Gastrocnemius medialis (tissue), 4 donors: ENCODE results near the gene UNC13B. TPM values are rescaled to one million over a fixed set of nuclear protein-coding genes. Genes with fewer than 3 reads are reported as not detected.

Source experiments
- ATAC-seq, 2 donors: fragments of 150-250 bp; one replicate each; pipeline ENCODE4 v1.9.1; 2016
- DNase-seq, 2 donors: peaks; one replicate each; pipeline ENCODE4 v3.0.0-alpha.2; 2019
- H3K27ac ChIP-seq, 4 donors: fragments of 200-600 bp; sonication (generic); 1 replicate in 1 of 4; 2 replicates in 3 of 4; pipeline ENCODE4 v1.5.1; 2016 to 2018; ENCODE audit warnings: mild to moderate bottlenecking in 2 of 4, moderate library complexity in 1 of 4
- H3K27me3 ChIP-seq, 3 donors: fragments of 200-600 bp; sonication (generic) in 2 of 3; 1 replicate in 1 of 3; 2 replicates in 2 of 3; pipeline versions ENCODE4 v1.5.1 to v1.6.0; 2016 to 2019; ENCODE audit warnings: mild to moderate bottlenecking in 1 of 3, moderate library complexity in 1 of 3
- H3K36me3 ChIP-seq, 2 donors: fragments of 200-600 bp; sonication (generic) in 1 of 2; one replicate each; pipeline ENCODE4 v1.5.1; 2017 to 2018
- H3K4me1 ChIP-seq, 2 donors: fragments of 200-600 bp; sonication (generic) in 1 of 2; one replicate each; pipeline ENCODE4 v1.5.1; 2016 to 2017; ENCODE audit warnings: mild to moderate bottlenecking in 2 of 2
- H3K4me3 ChIP-seq, 4 donors: fragments of 200-600 bp; sonication (generic) in 3 of 4; 1 replicate in 1 of 4; 2 replicates in 3 of 4; pipeline ENCODE4 v1.5.1; 2016 to 2019; ENCODE audit warnings: mild to moderate bottlenecking in 2 of 4
- H3K9me3 ChIP-seq, 3 donors: fragments of 200-600 bp; sonication (generic) in 2 of 3; 1 replicate in 1 of 3; 2 replicates in 2 of 3; pipeline ENCODE4 v1.5.1; 2016 to 2019
- POLR2A ChIP-seq, 2 donors: fragments of 450-650 bp; IDR thresholded peaks; one replicate each; pipeline ENCODE4 v1.6.1; 2017; ENCODE audit warnings: antibody characterized with exemption in 2 of 2, mild to moderate bottlenecking in 2 of 2, moderate library complexity in 2 of 2
- in situ Hi-C, 4 donors: fragments of 200-750 bp; cut with MboI; loops; one replicate each; pipeline versions ENCODE4 v1.15.0 to v1.8.0; 2017; ENCODE audit warnings: low sequenced_read_pairs in 4 of 4
- intact Hi-C: fragments of 100-400 bp; cut with DNase I; formaldehyde crosslinking; loops from one replicate; pipeline ENCODE4 v1.15.1; 2023; ENCODE audit warnings: low total_unique reads
- total RNA-seq, 4 donors: library from RNA; depleted of rRNA; stranded (reverse); fragments of >200 nt; gene quantifications; one replicate each; pipeline versions ENCODE4 v1.1.0 to v1.2.3, GENCODE V29; 2016
- TF ChIP-seq, protein P1 (sequence below), 5 experiments: fragments of 450-650 bp in 3 of 5; fragments of 200-600 bp in 2 of 5; sonication (generic) in 2 of 5; IDR thresholded peaks in 4 of 5; conservative IDR thresholded peaks in 1 of 5; 1 replicate in 4 of 5; 2 replicates in 1 of 5; pipeline ENCODE4 v1.5.1; 2016 to 2019; ENCODE audit warnings: antibody characterized with exemption in 5 of 5, mild to moderate bottlenecking in 3 of 5, moderate library complexity in 3 of 5

UNC13B gene
- total RNA-seq, 4 donors from 2014 or later = 7.5 to 17.5 (median 13.1) TPM

DNA sequence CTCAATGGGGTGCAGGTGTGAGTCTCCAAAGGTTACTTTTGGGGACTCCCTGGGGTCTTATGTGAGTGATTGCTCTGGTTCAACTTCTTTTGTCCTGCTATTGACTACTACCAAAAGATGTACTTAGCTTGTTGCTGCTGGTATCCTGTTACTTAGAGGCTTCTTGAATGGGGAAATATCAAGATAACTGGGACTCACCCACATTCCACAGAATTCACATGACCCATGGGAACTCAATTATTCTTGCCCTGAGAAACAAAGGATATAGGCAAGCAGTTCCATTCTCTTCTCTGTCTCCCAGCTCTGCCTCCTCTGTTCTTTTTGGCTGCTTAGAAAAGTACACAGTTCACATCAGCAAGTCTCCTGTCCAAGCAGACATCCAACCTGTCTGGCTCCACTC, 105.9 kb downstream of the UNC13B start:
- Histone ChIP-seq H3K4me1 (peaks cover 17 to 32% of the 10 kb centered on the region in 2 donors), H3K9me3 (no peaks in the 10 kb centered on the region), H3K27me3 (no peaks in the 10 kb centered on the region), H3K36me3 (no peaks in the 10 kb centered on the region), H3K27ac (peak overlapping the region in 2 of 4 donors; percentile 20 to 27), H3K4me3 (no peak overlapping the region)
- DNase-seq = no peak
- intact Hi-C loops = no loop called here
- in situ Hi-C loops = loop anchor here in 2 of 4 donors (5.0 to 10.0 kb wide), 2 partner anchors 143 to 145 kb away; no protein-coding TSS in a partner anchor
- no peak for ATAC-seq
- TF ChIP-seq, protein P1, sequence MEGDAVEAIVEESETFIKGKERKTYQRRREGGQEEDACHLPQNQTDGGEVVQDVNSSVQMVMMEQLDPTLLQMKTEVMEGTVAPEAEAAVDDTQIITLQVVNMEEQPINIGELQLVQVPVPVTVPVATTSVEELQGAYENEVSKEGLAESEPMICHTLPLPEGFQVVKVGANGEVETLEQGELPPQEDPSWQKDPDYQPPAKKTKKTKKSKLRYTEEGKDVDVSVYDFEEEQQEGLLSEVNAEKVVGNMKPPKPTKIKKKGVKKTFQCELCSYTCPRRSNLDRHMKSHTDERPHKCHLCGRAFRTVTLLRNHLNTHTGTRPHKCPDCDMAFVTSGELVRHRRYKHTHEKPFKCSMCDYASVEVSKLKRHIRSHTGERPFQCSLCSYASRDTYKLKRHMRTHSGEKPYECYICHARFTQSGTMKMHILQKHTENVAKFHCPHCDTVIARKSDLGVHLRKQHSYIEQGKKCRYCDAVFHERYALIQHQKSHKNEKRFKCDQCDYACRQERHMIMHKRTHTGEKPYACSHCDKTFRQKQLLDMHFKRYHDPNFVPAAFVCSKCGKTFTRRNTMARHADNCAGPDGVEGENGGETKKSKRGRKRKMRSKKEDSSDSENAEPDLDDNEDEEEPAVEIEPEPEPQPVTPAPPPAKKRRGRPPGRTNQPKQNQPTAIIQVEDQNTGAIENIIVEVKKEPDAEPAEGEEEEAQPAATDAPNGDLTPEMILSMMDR (IDR thresholded peaks at IDR 0.05 in 4 of 5, conservative IDR thresholded peaks at IDR 0.05 in 1 of 5) = no peak
- no peak for TF ChIP-seq POLR2A (IDR thresholded peaks at IDR 0.05)

DNA sequence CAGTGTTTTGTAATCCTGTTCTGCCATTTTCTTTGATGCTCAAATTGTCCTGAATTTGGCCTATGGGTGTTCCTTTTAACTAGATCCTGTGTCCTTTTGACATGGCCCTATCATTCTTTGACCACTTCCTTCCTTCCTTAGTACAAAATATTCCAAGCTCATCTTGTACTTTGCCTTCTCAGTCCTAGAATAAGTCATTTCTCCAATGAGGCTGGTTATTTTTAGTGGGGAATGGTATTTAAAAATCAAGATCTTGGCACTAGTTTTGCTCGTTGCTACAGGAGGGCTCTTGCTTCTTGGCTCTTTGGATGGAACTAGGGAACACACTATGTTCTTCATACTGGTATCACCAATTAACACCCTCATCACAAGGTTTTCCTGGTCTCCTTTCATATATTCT, 108.1 kb downstream of the UNC13B start:
- Histone ChIP-seq H3K4me1 (peaks cover 17 to 32% of the 10 kb centered on the region in 2 donors), H3K36me3 (no peaks in the 10 kb centered on the region), H3K27ac (peak overlapping the region; percentile 4 to 52 (median 32)), H3K9me3 (no peaks in the 10 kb centered on the region), H3K27me3 (no peaks in the 10 kb centered on the region), H3K4me3 (no peak overlapping the region)
- ATAC-seq (peak; percentile 37 to 74), DNase-seq (no peak)
- in situ Hi-C loops (loop anchor here in 2 of 4 donors (5.0 to 10.0 kb wide), 2 partner anchors 145 to 148 kb away; no protein-coding TSS in a partner anchor), intact Hi-C loops (no loop called here)
- TF ChIP-seq POLR2A (IDR thresholded peaks at IDR 0.05) = no peak
- TF ChIP-seq, protein P1 (IDR thresholded peaks at IDR 0.05 in 4 of 5, conservative IDR thresholded peaks at IDR 0.05 in 1 of 5) = no peak

DNA sequence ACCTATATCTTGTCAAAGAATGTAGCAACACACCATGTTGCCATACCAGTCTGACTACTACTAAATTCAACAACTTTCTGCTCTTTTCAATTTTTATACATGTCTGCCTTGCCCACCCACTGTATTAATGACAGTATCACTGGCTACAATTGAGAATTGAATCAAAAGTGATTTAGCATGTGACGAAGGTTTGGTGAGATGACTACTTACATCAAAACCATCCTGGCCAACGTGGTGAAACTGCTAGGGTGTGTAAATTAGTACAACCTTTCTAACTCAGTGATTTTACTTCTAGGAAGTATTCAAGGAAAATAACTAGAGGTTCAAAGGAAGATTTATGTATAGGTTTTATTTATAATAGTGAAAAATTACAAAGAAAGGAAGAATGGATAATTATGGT, 109.8 kb downstream of the UNC13B start:
- H3K4me1 ChIP-seq = peaks cover 25 to 40% of the 10 kb centered on the region in 2 donors
- DNase-seq = no peak
- TF ChIP-seq, protein P1 (IDR thresholded peaks at IDR 0.05 in 4 of 5, conservative IDR thresholded peaks at IDR 0.05 in 1 of 5) = no peak
- no peak for TF ChIP-seq POLR2A (IDR thresholded peaks at IDR 0.05)
- intact Hi-C loops = no loop called here
- ATAC-seq = no peak
- H3K36me3 ChIP-seq = no peaks in the 10 kb centered on the region
- in situ Hi-C loops = no loop called here
- H3K9me3 ChIP-seq = no peaks in the 10 kb centered on the region
- H3K4me3 ChIP-seq = no peak overlapping the region
- no peak overlapping the region for H3K27ac ChIP-seq
- H3K27me3 ChIP-seq = no peaks in the 10 kb centered on the region

DNA sequence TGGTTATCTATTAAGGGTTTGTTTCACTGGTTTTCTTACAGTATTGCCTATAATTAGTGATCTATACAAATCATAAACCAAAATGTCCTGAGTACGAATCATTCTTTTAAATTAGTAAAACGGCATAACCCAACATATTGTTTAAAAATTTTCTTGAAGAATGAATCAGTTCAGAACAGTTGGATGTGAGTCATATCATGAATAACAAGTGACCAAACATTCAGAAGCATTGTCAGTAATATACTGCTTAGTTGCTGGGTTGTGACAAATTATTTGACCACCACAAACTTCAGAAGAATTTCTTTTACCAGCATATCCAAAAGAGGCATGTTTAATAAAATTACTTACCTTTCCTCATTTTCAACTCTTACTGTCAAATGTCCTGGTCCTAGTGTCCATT, 111.2 kb downstream of the UNC13B start:
- Histone ChIP-seq H3K9me3 (no peaks in the 10 kb centered on the region), H3K27me3 (no peaks in the 10 kb centered on the region), H3K4me1 (peaks cover 39 to 48% of the 10 kb centered on the region in 2 donors), H3K4me3 (no peak overlapping the region), H3K27ac (no peak overlapping the region), H3K36me3 (no peaks in the 10 kb centered on the region)
- DNase-seq (no peak), ATAC-seq (no peak)
- TF ChIP-seq, protein P1 (IDR thresholded peaks at IDR 0.05 in 4 of 5, conservative IDR thresholded peaks at IDR 0.05 in 1 of 5) = no peak
- TF ChIP-seq POLR2A (IDR thresholded peaks at IDR 0.05) = no peak
- in situ Hi-C loops (no loop called here), intact Hi-C loops (no loop called here)

DNA sequence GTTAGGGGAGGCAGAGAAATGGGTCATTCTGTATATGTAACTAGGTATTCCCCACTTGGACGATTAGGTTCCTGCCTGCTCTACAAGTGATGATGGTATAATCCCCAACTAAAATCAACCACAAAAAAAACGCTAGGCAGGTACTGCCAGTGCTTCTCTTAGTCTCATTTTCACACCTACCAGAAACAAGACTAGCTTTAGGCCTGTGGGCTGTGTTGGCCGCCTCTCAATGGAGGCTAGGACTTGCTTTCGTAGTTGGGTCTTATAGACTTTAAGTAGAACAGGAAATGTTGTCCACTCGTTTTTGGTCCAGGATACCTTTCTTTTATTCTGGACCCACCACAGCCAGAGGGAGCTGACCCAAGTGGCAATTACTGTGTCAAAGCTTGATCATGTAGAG, 111.8 kb downstream of the UNC13B start:
- intact Hi-C loops (no loop called here), in situ Hi-C loops (no loop called here)
- Histone ChIP-seq H3K36me3 (no peaks in the 10 kb centered on the region), H3K4me3 (no peak overlapping the region), H3K27me3 (no peaks in the 10 kb centered on the region), H3K9me3 (no peaks in the 10 kb centered on the region), H3K4me1 (peaks cover 44 to 49% of the 10 kb centered on the region in 2 donors), H3K27ac (no peak overlapping the region)
- no peak for DNase-seq
- TF ChIP-seq, protein P1 (IDR thresholded peaks at IDR 0.05 in 4 of 5, conservative IDR thresholded peaks at IDR 0.05 in 1 of 5) = no peak
- no peak for TF ChIP-seq POLR2A (IDR thresholded peaks at IDR 0.05)
- ATAC-seq = no peak
